Smooth muscle cell (in vitro differentiated cells): ENCODE measurements around the gene FBRSL1. TPM values are rescaled to one million over a fixed set of nuclear protein-coding genes. Genes with fewer than 3 reads are reported as not detected.

Source experiments
- DNase-seq: peaks from one replicate; lab custom pipeline; 2025; ENCODE audit not compliant: unreplicated experiment; lab: John Stamatoyannopoulos, UW
- H2AFZ ChIP-seq: fragments of 200-600 bp; sonication (generic); 2 replicates; pipeline ENCODE4 v1.6.0; 2016; ENCODE audit warnings: antibody characterized with exemption, low read depth, mild to moderate bottlenecking
- H3F3A ChIP-seq: fragments of 200-600 bp; sonication (generic); 2 replicates; pipeline ENCODE4 v1.6.0; 2017; ENCODE audit warnings: antibody characterized with exemption, low read depth
- H3K27ac ChIP-seq: fragments of 200-600 bp; sonication (generic); 2 replicates; pipeline ENCODE4 v1.5.1; 2016; ENCODE audit warnings: low read depth, mild to moderate bottlenecking
- H3K27me3 ChIP-seq: fragments of 200-600 bp; sonication (generic); 2 replicates; pipeline ENCODE4 v1.6.1; 2016; ENCODE audit warnings: low read depth, mild to moderate bottlenecking
- H3K36me3 ChIP-seq: fragments of 200-600 bp; sonication (generic); 2 replicates; pipeline ENCODE4 v1.5.1; 2016; ENCODE audit warnings: low read depth
- H3K4me1 ChIP-seq: fragments of 200-600 bp; sonication (generic); 2 replicates; pipeline ENCODE4 v1.5.1; 2016; ENCODE audit warnings: low read depth
- H3K4me2 ChIP-seq: fragments of 200-600 bp; sonication (generic); 2 replicates; pipeline ENCODE4 v1.6.0; 2016; ENCODE audit warnings: mild to moderate bottlenecking
- H3K4me3 ChIP-seq: fragments of 200-600 bp; sonication (generic); 2 replicates; pipeline ENCODE4 v1.5.1; 2016; ENCODE audit warnings: mild to moderate bottlenecking
- H3K79me2 ChIP-seq: fragments of 200-600 bp; sonication (generic); 2 replicates; pipeline ENCODE4 v1.6.0; 2016; ENCODE audit warnings: low read depth, mild to moderate bottlenecking
- H3K9ac ChIP-seq: fragments of 200-600 bp; sonication (generic); 2 replicates; pipeline ENCODE4 v1.6.0; 2016; ENCODE audit warnings: low read depth
- H3K9me3 ChIP-seq: fragments of 200-600 bp; sonication (generic); replicated peaks from 2 replicates; pipeline ENCODE4 v1.5.1; 2016; ENCODE audit warnings: low read depth
- H4K20me1 ChIP-seq: fragments of 200-600 bp; sonication (generic); 2 replicates; pipeline ENCODE4 v1.6.0; 2016; ENCODE audit warnings: low read depth
- WGBS: methylation state at CpG from one replicate; pipeline ENCODE4 v1.1.7; 2016; ENCODE audit warnings: low lambda C conversion rate; 5-methylcytosine and 5-hydroxymethylcytosine counted together
- polyA plus RNA-seq: library from polyadenylated mRNA; unstranded; fragments of >200 nt; fragmentation: Nextera tagmentation; extraction: Ambion mirVana; gene quantifications from 2 replicates; pipeline ENCODE4 v1.2.1, GENCODE V29; 2016
- total RNA-seq: library from RNA; depleted of rRNA; stranded (reverse); fragments of >200 nt; gene quantifications from 2 replicates; pipeline ENCODE4 v1.2.3, GENCODE V29; 2014
- TF ChIP-seq, protein P1 (sequence below): fragments of 200-600 bp; sonication (generic); IDR thresholded peaks from 2 replicates; pipeline ENCODE4 v1.5.1; 2017; ENCODE audit warnings: borderline replicate concordance, mild to moderate bottlenecking, antibody characterized with exemption; ENCODE audit not compliant: insufficient read depth, poor library complexity, severe bottlenecking

FBRSL1 gene
- total and polyA plus RNA-seq, 2 experiments from 2014 or later = 7.9 to 17.6 TPM

DNA sequence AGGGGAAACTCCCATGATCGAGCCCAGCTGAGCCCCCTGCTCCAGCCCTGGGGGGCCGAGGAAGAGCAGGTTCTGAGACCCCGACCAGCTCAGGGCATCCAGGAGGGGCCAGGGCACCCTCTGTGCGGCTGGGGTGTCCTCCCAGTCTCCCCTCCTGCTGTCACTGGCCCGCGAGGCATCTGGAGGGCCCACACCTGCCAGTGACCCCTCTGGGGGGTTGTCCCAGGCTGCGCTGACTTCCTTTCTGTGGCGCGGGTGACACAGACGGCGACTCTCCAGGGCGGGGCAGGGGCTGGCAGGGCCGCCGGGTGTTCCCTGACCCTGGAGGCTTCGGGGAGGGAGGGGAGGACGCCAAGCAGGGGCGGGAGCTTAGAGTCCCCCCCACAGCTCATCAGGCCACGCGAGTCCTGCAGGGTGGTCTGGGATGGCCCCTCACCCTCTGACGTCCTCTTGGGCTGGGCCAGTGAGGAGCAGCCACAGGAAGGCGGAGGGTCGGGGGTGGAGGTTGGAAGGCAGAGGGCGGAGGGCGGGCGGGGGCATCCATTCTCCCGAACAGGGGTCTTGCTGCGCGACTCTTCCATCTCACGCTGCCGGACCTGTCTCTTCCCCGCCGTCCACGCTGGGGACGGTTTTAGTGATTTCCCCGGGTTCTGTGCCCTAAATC is 38.6 kb upstream of the FBRSL1 start:
- Histone ChIP-seq H3K27me3 (no peaks in the 10 kb centered on the region), H3K27ac (no peak overlapping the region), H3K9ac (no peak overlapping the region), H3F3A (no peaks in the 10 kb centered on the region), H3K36me3 (no peaks in the 10 kb centered on the region), H3K4me3 (no peak overlapping the region), H3K4me2 (no peak overlapping the region), H3K9me3 (no peaks in the 10 kb centered on the region), H3K4me1 (peaks cover 9% of the 10 kb centered on the region), H4K20me1 (no peaks in the 10 kb centered on the region), H3K79me2 (no peaks in the 10 kb centered on the region), H2AFZ (no peak overlapping the region)
- 94% methylated on average over 23 of the region's 35 CpGs for WGBS
- TF ChIP-seq, protein P1, sequence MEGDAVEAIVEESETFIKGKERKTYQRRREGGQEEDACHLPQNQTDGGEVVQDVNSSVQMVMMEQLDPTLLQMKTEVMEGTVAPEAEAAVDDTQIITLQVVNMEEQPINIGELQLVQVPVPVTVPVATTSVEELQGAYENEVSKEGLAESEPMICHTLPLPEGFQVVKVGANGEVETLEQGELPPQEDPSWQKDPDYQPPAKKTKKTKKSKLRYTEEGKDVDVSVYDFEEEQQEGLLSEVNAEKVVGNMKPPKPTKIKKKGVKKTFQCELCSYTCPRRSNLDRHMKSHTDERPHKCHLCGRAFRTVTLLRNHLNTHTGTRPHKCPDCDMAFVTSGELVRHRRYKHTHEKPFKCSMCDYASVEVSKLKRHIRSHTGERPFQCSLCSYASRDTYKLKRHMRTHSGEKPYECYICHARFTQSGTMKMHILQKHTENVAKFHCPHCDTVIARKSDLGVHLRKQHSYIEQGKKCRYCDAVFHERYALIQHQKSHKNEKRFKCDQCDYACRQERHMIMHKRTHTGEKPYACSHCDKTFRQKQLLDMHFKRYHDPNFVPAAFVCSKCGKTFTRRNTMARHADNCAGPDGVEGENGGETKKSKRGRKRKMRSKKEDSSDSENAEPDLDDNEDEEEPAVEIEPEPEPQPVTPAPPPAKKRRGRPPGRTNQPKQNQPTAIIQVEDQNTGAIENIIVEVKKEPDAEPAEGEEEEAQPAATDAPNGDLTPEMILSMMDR = no peak
- DNase-seq = no peak

DNA sequence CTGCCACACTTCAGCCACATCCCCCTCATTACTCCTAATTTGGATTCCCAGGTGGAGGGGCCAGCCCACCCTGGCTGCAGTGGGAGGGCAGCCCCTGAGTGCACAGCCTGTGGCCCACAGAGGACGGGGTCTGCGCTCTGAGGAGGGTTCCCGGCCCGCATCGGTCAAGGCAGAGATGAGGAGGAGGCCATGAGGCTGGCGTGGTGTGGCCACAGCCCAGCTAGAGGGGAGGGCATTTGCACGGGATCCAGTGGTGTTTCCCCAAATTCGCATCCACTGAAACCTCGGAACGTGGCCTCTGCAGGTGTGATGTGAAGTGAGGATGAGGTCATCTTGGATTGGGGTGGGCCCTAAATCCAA is 38.1 kb upstream of the FBRSL1 start:
- Histone ChIP-seq H3K36me3 (no peaks in the 10 kb centered on the region), H3K4me1 (peaks cover 9% of the 10 kb centered on the region), H3K9ac (no peak overlapping the region), H3K79me2 (no peaks in the 10 kb centered on the region), H3K9me3 (no peaks in the 10 kb centered on the region), H3K27me3 (no peaks in the 10 kb centered on the region), H3K4me3 (no peak overlapping the region), H3K4me2 (no peak overlapping the region), H2AFZ (no peak overlapping the region), H3F3A (no peaks in the 10 kb centered on the region), H4K20me1 (no peaks in the 10 kb centered on the region), H3K27ac (no peak overlapping the region)
- DNase-seq = no peak
- WGBS = 90% methylated on average over 10 of the region's 10 CpGs
- TF ChIP-seq, protein P1 = no peak

DNA sequence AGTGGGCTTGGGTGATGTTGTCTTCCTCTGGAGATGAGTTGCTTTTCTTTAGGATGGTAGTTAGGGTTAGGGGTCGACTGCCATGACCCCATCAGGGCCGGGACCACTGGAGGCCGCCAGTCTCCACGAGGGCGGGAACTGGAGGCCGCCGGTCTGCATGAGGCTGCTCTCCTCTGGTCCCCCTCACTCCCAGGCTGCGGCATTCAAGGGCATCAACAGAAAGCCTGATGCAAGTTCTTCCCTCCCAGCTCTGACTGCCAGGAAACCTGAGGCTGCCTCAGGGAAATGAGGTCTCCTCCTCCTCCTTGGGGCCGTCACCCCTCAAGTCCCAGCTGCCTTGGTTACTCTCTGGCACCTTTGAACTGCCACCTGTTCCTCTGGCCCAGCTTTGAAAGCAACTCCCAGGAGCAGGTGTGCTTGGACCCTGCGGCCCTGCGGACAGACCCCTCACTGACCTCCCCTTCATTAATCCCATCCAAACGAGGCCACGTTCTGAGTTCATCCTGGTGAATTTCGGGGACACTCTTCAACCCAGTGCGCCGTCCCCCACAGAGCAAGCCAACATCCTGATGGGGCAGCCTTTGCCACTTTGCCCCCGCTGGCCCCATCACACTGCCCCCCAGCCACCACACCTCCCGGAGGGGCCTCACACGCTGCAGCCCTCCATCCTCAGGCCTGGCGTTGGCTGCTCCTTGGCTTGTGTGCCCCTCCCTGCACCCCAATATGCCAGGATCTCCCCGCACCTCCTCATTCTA is 37.2 kb upstream of the FBRSL1 start:
- Histone ChIP-seq H3K4me3 (no peak overlapping the region), H4K20me1 (no peaks in the 10 kb centered on the region), H3K9me3 (no peaks in the 10 kb centered on the region), H3K9ac (no peak overlapping the region), H3F3A (no peaks in the 10 kb centered on the region), H3K36me3 (no peaks in the 10 kb centered on the region), H3K4me1 (peaks cover 9% of the 10 kb centered on the region), H3K27ac (no peak overlapping the region), H3K4me2 (no peak overlapping the region), H2AFZ (no peak overlapping the region), H3K27me3 (no peaks in the 10 kb centered on the region), H3K79me2 (no peaks in the 10 kb centered on the region)
- 86% methylated on average over 21 of the region's 21 CpGs for WGBS
- DNase-seq = no peak
- TF ChIP-seq, protein P1 = no peak
